GM23338 (cell line): Measurements from ENCODE around the gene GPRC5D.

ENCODE experiments used
- CREB1 ChIP-seq: fragments of 250-450 bp; sonication (Bioruptor Pico); IDR thresholded peaks from 2 replicates; pipeline ENCODE4 v1.5.0; 2020; ENCODE audit warnings: low read depth, mild to moderate bottlenecking, moderate library complexity
- CTCF ChIP-seq, 2 experiments: fragments of 200-600 bp in 1 of 2; sonication (generic) in 1 of 2; conservative IDR thresholded peaks; 2 replicates each; pipeline versions ENCODE4 v1.5.1 to v1.6.1; 2016 to 2017; ENCODE audit warnings: antibody characterized with exemption in 2 of 2, low read depth in 2 of 2, mild to moderate bottlenecking in 2 of 2, moderate library complexity in 1 of 2
- EZH2 ChIP-seq: fragments of 200-600 bp; sonication (generic); IDR thresholded peaks from one replicate; pipeline ENCODE4 v1.8.0; 2017; ENCODE audit warnings: antibody characterized with exemption, mild to moderate bottlenecking, low read depth; ENCODE audit not compliant: unreplicated experiment
- POLR2AphosphoS5 ChIP-seq: IDR thresholded peaks from 2 replicates; pipeline ENCODE4 v1.6.1; 2016; ENCODE audit warnings: antibody characterized with exemption, low read depth
- REST ChIP-seq: IDR thresholded peaks from one replicate; pipeline ENCODE4 v1.6.1; 2018; ENCODE audit warnings: antibody characterized with exemption; ENCODE audit not compliant: unreplicated experiment

- no peak for TF ChIP-seq CREB1 (CRISPR knock-in tag)
- TF ChIP-seq CTCF (conservative IDR thresholded peaks at IDR 0.05; ENCODE audit: low read depth in 2 of 2): no peak
- TF ChIP-seq EZH2: no peak
- no peak for TF ChIP-seq POLR2AphosphoS5
- no peak for TF ChIP-seq REST
Measured at GRCh38 chr12:12945591-12945990, 6.4 kb downstream of the GPRC5D start.
